ENCODE measurements around the gene NOTCH1. TPM values are rescaled to one million over a fixed set of nuclear protein-coding genes. Genes with fewer than 3 reads are reported as not detected.

The NOTCH1 gene
- total and polyA plus RNA-seq, 2 of the 4 experiments (the other 2 are of a cell fraction) = 1.8 to 6.0 TPM

DNA sequence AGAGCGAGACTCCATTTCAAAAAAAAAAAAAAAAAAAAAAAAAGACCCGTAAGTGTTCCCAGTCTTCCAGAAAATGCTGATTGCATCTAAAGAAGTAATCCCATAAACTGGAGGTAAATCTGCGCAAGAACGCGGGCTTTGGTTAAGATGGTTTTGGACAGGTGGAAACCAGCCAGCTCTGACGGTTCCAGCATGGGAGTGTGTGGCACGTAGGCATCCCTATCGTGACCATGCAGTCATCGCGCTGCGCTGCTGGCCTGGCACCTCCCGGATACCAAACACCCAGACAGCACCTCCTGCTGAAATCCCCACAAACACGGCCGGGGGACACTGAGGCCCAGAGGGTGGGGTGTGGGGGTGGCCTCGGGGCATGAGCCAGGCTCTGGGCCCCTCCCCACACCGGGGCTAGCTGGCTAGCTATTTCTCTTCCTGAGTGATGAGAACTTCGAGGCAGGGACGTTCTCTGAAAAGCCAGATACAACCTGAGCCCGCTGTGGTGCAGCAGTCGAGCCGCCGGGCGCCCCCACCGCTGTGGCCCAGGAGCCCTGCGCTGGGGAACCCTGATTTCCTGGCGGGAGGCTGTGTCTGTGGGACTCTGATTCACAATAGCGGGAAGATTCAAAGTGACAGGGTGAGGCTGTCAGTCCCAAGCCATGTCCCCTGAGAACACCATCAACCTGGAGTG, 32.2 kb upstream of the NOTCH1 start:
- Histone ChIP-seq H2AK9ac (replicated peaks; ENCODE audit: low read depth, low read length, poor library complexity) (no peak overlapping the region), H3K79me1 (ENCODE audit: low read depth in 1 of 2, low read length in 2 of 2) (no peaks in the 10 kb centered on the region), H2BK20ac (ENCODE audit: low read depth, low read length) (no peak overlapping the region), H2AFZ (replicated peaks; ENCODE audit: low read length, poor library complexity) (no peak overlapping the region), H4K8ac (ENCODE audit: low read depth in 2 of 2, low read length in 2 of 2) (no peak overlapping the region), H3K4me1 (ENCODE audit: control insufficient read depth, insufficient read depth, low read length) (no peaks in the 10 kb centered on the region), H3K27me3 (ENCODE audit: control insufficient read depth, insufficient read depth, low read length) (no peaks in the 10 kb centered on the region), H3K14ac (replicated peaks; ENCODE audit: low read depth, low read length) (no peak overlapping the region), H4K91ac (ENCODE audit: insufficient read depth, low read depth, low read length) (no peak overlapping the region), H3K9me3 (ENCODE audit: control insufficient read depth, insufficient read depth, low read length) (no peaks in the 10 kb centered on the region), H2BK5ac (ENCODE audit: low read depth, low read length, poor library complexity, severe bottlenecking) (no peak overlapping the region), H3K4me2 (ENCODE audit: low read depth, low read length) (no peak overlapping the region), H4K5ac (ENCODE audit: low read depth, low read length) (no peak overlapping the region), H4K20me1 (ENCODE audit: insufficient read depth, low read length) (no peaks in the 10 kb centered on the region), H3K4ac (ENCODE audit: low read depth, low read length) (no peak overlapping the region), H3K23ac (ENCODE audit: low read depth, low read length) (no peak overlapping the region), H2BK120ac (ENCODE audit: low read depth, low read length) (no peak overlapping the region), H3K56ac (ENCODE audit: extremely low read depth, insufficient read depth, low read length) (no peak overlapping the region), H3K36me3 (ENCODE audit: control insufficient read depth, insufficient read depth, low read length) (no peaks in the 10 kb centered on the region), H3K18ac (ENCODE audit: low read depth, low read length) (no peak overlapping the region), H2AK5ac (ENCODE audit: low read depth, low read length) (no peak overlapping the region), H2BK15ac (ENCODE audit: low read depth, low read length) (no peak overlapping the region), H3K27ac (ENCODE audit: insufficient read depth, low read length) (no peak overlapping the region), H3K9me1 (ENCODE audit: insufficient read depth, low read length) (0 out of 2 replicates have a peak, but pooled peaks cover under 1% of the 10 kb centered on the region), H3K9ac (ENCODE audit: low read depth, low read length) (no peak overlapping the region), H3K4me3 (ENCODE audit: insufficient read depth, low read depth, low read length) (no peak overlapping the region)
- CTCF ChIA-PET = no interaction called here
- no peak for ATAC-seq (ENCODE audit: low read depth)
- in situ Hi-C loops (cut with MboI; ENCODE audit: low sequenced_read_pairs) (no loop called here), dilution Hi-C loops (cut with HindIII; ENCODE audit: low sequenced_read_pairs, unreplicated experiment) (no loop called here), intact Hi-C loops (cut with micrococcal nuclease) (no loop called here)
- WGBS, 2 experiments (ENCODE audit: extremely low coverage in 2 of 2, insufficient read length in 1 of 2) = no CpG with 5 or more reads among the region's 27 CpGs
- BruUV-seq (replicated peaks) = no TSS peak
- POLR2A ChIA-PET (ENCODE audit: unreplicated experiment) = no interaction called here
- DNase-seq = no peak
- TF ChIP-seq, protein P1, sequence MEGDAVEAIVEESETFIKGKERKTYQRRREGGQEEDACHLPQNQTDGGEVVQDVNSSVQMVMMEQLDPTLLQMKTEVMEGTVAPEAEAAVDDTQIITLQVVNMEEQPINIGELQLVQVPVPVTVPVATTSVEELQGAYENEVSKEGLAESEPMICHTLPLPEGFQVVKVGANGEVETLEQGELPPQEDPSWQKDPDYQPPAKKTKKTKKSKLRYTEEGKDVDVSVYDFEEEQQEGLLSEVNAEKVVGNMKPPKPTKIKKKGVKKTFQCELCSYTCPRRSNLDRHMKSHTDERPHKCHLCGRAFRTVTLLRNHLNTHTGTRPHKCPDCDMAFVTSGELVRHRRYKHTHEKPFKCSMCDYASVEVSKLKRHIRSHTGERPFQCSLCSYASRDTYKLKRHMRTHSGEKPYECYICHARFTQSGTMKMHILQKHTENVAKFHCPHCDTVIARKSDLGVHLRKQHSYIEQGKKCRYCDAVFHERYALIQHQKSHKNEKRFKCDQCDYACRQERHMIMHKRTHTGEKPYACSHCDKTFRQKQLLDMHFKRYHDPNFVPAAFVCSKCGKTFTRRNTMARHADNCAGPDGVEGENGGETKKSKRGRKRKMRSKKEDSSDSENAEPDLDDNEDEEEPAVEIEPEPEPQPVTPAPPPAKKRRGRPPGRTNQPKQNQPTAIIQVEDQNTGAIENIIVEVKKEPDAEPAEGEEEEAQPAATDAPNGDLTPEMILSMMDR (conservative IDR thresholded peaks at IDR 0.05; ENCODE audit: low read depth, low read length) = no peak
- TF ChIP-seq CEBPB (IDR thresholded peaks at IDR 0.05; ENCODE audit: low read depth, low read length) (no peak), RCOR1 (IDR thresholded peaks at IDR 0.05; ENCODE audit: insufficient replicate concordance, low read length) (no peak), SMC3 (IDR thresholded peaks at IDR 0.05; ENCODE audit: low read depth, low read length) (no peak), RAD21 (IDR thresholded peaks at IDR 0.05; ENCODE audit: low read length) (no peak)
- TF ChIP-seq, protein P2, sequence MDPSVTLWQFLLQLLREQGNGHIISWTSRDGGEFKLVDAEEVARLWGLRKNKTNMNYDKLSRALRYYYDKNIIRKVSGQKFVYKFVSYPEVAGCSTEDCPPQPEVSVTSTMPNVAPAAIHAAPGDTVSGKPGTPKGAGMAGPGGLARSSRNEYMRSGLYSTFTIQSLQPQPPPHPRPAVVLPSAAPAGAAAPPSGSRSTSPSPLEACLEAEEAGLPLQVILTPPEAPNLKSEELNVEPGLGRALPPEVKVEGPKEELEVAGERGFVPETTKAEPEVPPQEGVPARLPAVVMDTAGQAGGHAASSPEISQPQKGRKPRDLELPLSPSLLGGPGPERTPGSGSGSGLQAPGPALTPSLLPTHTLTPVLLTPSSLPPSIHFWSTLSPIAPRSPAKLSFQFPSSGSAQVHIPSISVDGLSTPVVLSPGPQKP (IDR thresholded peaks at IDR 0.05; ENCODE audit: borderline replicate concordance, low read depth, low read length) = no peak

All from IMR-90 (cell line).